ENCODE results near the gene GMNC.

Gene GMNC

GRCh38 chr3:190847436-190847835 is 15.1 kb downstream of the GMNC start:
- no peak for DNase-seq

- no peak for DNase-seq
Measured at GRCh38 chr3:190840146-190840545, 22.3 kb downstream of the GMNC start.

GRCh38 chr3:190831225-190831624 is 31.3 kb downstream of the GMNC start:
- DNase-seq = no peak

GRCh38 chr3:190830031-190830430 is 32.5 kb downstream of the GMNC start:
- no peak for DNase-seq

GRCh38 chr3:190826018-190826417 is 36.5 kb downstream of the GMNC start:
- no peak for DNase-seq

GRCh38 chr3:190825386-190826016 is 37.0 kb downstream of the GMNC start:
- DNase-seq = no peak

- DNase-seq = no peak
Measured at GRCh38 chr3:190811775-190812480, 50.6 kb downstream of the GMNC start.

GRCh38 chr3:190810957-190811356 is 51.5 kb downstream of the GMNC start:
- DNase-seq = no peak

GRCh38 chr3:190809351-190809750 is 53.1 kb downstream of the GMNC start:
- DNase-seq = no peak

GRCh38 chr3:190807719-190808375 is 54.6 kb downstream of the GMNC start:
- no peak for DNase-seq

Measured in CD4-positive, alpha-beta T cell treated with Interleukin-6 for 4 hours (primary cell).